Caco-2 (cell line): Measurements from ENCODE around the gene RXRG. TPM values are rescaled to one million over a fixed set of nuclear protein-coding genes. Genes with fewer than 3 reads are reported as not detected.

Experiments used
- BruUV-seq: library from RNA; stranded (reverse); fragments of 400-500 nt; replicated peaks from 2 replicates; lab custom pipeline; 2021; lab: Mats Ljungman, UMichigan
- CTCF ChIA-PET: fragments of 300-600 bp; sonication (Branson Sonifier 250); formaldehyde crosslinking; loops from one replicate; lab custom pipeline; 2022; ENCODE audit warnings: antibody characterized with exemption; lab: Charles Lee
- POLR2A ChIA-PET: fragments of 300-600 bp; sonication (Branson Sonifier 250); formaldehyde crosslinking; loops from one replicate; lab custom pipeline; 2022; ENCODE audit warnings: antibody characterized with exemption; lab: Charles Lee
- DNase-seq, 2 experiments: peaks; one replicate each; pipeline versions ENCODE4 v3.0.0 to v3.0.0-alpha.2; 2020 to 2022
- H3K27me3 ChIP-seq: replicated peaks from 2 replicates; pipeline ENCODE4 v1.6.0; 2011; ENCODE audit warnings: low read length; ENCODE audit not compliant: control insufficient read depth, insufficient read depth
- H3K36me3 ChIP-seq: 2 replicates; pipeline ENCODE4 v1.5.1; 2011; ENCODE audit warnings: low read length; ENCODE audit not compliant: control insufficient read depth, insufficient read depth
- H3K4me1 ChIP-seq: fragments of 250-450 bp; sonication (Bioruptor Pico); 2 replicates; pipeline ENCODE4 v1.5.1; 2020; ENCODE audit warnings: mild to moderate bottlenecking
- H3K4me3 ChIP-seq: 2 replicates; pipeline ENCODE4 v1.5.1; 2011; ENCODE audit warnings: low read depth, mild to moderate bottlenecking, control low read depth, low read length
- H3K9me3 ChIP-seq: fragments of 250-450 bp; sonication (Bioruptor Pico); 2 replicates; pipeline ENCODE4 v1.5.1; 2020; ENCODE audit warnings: mild to moderate bottlenecking, moderate library complexity
- H3K27ac Mint-ChIP-seq: one replicate; pipeline ENCODE4 v1.8.0; 2022; ENCODE audit warnings: mixed read lengths; ENCODE audit not compliant: unreplicated experiment
- H3K27me3 Mint-ChIP-seq: one replicate; pipeline ENCODE4 v1.8.0; 2022; ENCODE audit warnings: mixed read lengths; ENCODE audit not compliant: insufficient read depth, unreplicated experiment
- H3K36me3 Mint-ChIP-seq: one replicate; pipeline ENCODE4 v1.8.0; 2022; ENCODE audit warnings: mild to moderate bottlenecking, mixed read lengths; ENCODE audit not compliant: insufficient read depth, unreplicated experiment
- H3K4me1 Mint-ChIP-seq: one replicate; pipeline ENCODE4 v1.8.0; 2022; ENCODE audit warnings: low read depth, mixed read lengths; ENCODE audit not compliant: unreplicated experiment
- H3K4me3 Mint-ChIP-seq: one replicate; pipeline ENCODE4 v1.8.0; 2022; ENCODE audit warnings: mild to moderate bottlenecking, moderate library complexity, mixed read lengths; ENCODE audit not compliant: unreplicated experiment
- H3K9me3 Mint-ChIP-seq: one replicate; pipeline ENCODE4 v1.8.0; 2022; ENCODE audit warnings: mixed read lengths; ENCODE audit not compliant: unreplicated experiment
- CTCF ChIP-seq, 2 experiments: fragments of 200-600 bp in 1 of 2; IDR thresholded peaks; 1 replicate in 1 of 2; 2 replicates in 1 of 2; pipeline versions ENCODE4 v1.5.1 to v1.8.0; 2011 to 2022; ENCODE audit warnings: antibody characterized with exemption in 1 of 2, control low read depth in 1 of 2, inconsistent platforms in 1 of 2, low read depth in 1 of 2, low read length in 1 of 2, mild to moderate bottlenecking in 1 of 2, moderate library complexity in 1 of 2; ENCODE audit not compliant: insufficient read depth in 1 of 2, severe bottlenecking in 1 of 2, unreplicated experiment in 1 of 2
- intact Hi-C: fragments of 100-400 bp; cut with micrococcal nuclease; formaldehyde crosslinking; loops from one replicate; pipeline ENCODE4 v1.10.0; 2022; ENCODE audit not compliant: unreplicated experiment
- total RNA-seq: library from RNA; stranded (reverse); gene quantifications from 2 replicates; pipeline ENCODE4 v1.2.3, GENCODE V29; 2022

Gene RXRG
- total RNA-seq, 1 experiment from 2014 or later, result not detected

GRCh38 chr1:165487921-165488320, 43.0 kb upstream of the RXRG start:
- no peaks in the 10 kb centered on the region for H3K4me1 Mint-ChIP-seq
- BruUV-seq, result no TSS peak
- no peaks in the 10 kb centered on the region for H3K9me3 ChIP-seq
- no peak for DNase-seq
- no peaks in the 10 kb centered on the region for H3K4me1 ChIP-seq
- H3K4me3 ChIP-seq, result no peak overlapping the region
- H3K36me3 ChIP-seq, result no peaks in the 10 kb centered on the region
- H3K27me3 Mint-ChIP-seq, result peaks cover 4% of the 10 kb centered on the region
- intact Hi-C loops, result no loop called here
- ChIA-PET POLR2A (no interaction called here), CTCF (interaction anchor here (0.6 kb wide), 1 partner anchor 70 kb away, joined by 8 read pairs; no protein-coding TSS in a partner anchor)
- no peak overlapping the region for H3K4me3 Mint-ChIP-seq
- H3K36me3 Mint-ChIP-seq, result no peaks in the 10 kb centered on the region
- H3K9me3 Mint-ChIP-seq, result no peaks in the 10 kb centered on the region
- H3K27ac Mint-ChIP-seq, result no peak overlapping the region
- no peak for TF ChIP-seq CTCF (IDR thresholded peaks at IDR 0.05; ENCODE audit: insufficient read depth in 1 of 2, low read depth in 1 of 2, low read length in 1 of 2, severe bottlenecking in 1 of 2, unreplicated experiment in 1 of 2)
- H3K27me3 ChIP-seq, result no peaks in the 10 kb centered on the region

- Histone ChIP-seq H3K9me3 (no peaks in the 10 kb centered on the region), H3K27me3 (no peaks in the 10 kb centered on the region), H3K4me1 (no peaks in the 10 kb centered on the region), H3K4me3 (no peak overlapping the region), H3K36me3 (no peaks in the 10 kb centered on the region)
- H3K4me1 Mint-ChIP-seq, result no peaks in the 10 kb centered on the region
- H3K36me3 Mint-ChIP-seq, result no peaks in the 10 kb centered on the region
- H3K27ac Mint-ChIP-seq, result no peak overlapping the region
- POLR2A ChIA-PET, result no interaction called here
- H3K27me3 Mint-ChIP-seq, result peaks cover 4% of the 10 kb centered on the region
- TF ChIP-seq CTCF (IDR thresholded peaks at IDR 0.05; ENCODE audit: insufficient read depth in 1 of 2, low read depth in 1 of 2, low read length in 1 of 2, severe bottlenecking in 1 of 2, unreplicated experiment in 1 of 2), result no peak
- H3K4me3 Mint-ChIP-seq, result no peak overlapping the region
- no peaks in the 10 kb centered on the region for H3K9me3 Mint-ChIP-seq
- intact Hi-C loops, result no loop called here
- CTCF ChIA-PET, result interaction anchor here (0.6 kb wide), 1 partner anchor 180 kb away, joined by 3 read pairs; no protein-coding TSS in a partner anchor
- no TSS peak for BruUV-seq
- no peak for DNase-seq
Observed at GRCh38 chr1:165486663-165487062, 41.7 kb upstream of the RXRG start.

- Histone ChIP-seq H3K36me3 (no peaks in the 10 kb centered on the region), H3K4me3 (no peak overlapping the region), H3K9me3 (no peaks in the 10 kb centered on the region), H3K27me3 (no peaks in the 10 kb centered on the region), H3K4me1 (no peaks in the 10 kb centered on the region)
- ChIA-PET CTCF (no interaction called here), POLR2A (no interaction called here)
- TF ChIP-seq CTCF (IDR thresholded peaks at IDR 0.05; ENCODE audit: insufficient read depth in 1 of 2, low read depth in 1 of 2, low read length in 1 of 2, severe bottlenecking in 1 of 2, unreplicated experiment in 1 of 2), result no peak
- Mint-ChIP-seq H3K27me3 (peaks cover 4% of the 10 kb centered on the region), H3K4me1 (no peaks in the 10 kb centered on the region), H3K4me3 (no peak overlapping the region), H3K27ac (no peak overlapping the region), H3K36me3 (no peaks in the 10 kb centered on the region), H3K9me3 (no peaks in the 10 kb centered on the region)
- intact Hi-C loops, result no loop called here
- no TSS peak for BruUV-seq
- DNase-seq, result no peak
Observed at GRCh38 chr1:165485716-165486115, 40.8 kb upstream of the RXRG start.
